Osteocyte (in vitro differentiated cells): ENCODE measurements around the gene HIPK4. TPM values are rescaled to one million over a fixed set of nuclear protein-coding genes. Genes with fewer than 3 reads are reported as not detected.

Source experiments
- DNase-seq: peaks from one replicate; pipeline ENCODE4 v3.0.0; 2021; ENCODE audit warnings: mixed read lengths; ENCODE audit not compliant: unreplicated experiment; ENCODE audit errors: extremely low spot score
- H3K27ac Mint-ChIP-seq: one replicate; pipeline ENCODE4 v1.8.0; 2021; ENCODE audit warnings: mild to moderate bottlenecking, mixed read lengths; ENCODE audit not compliant: unreplicated experiment
- H3K27me3 Mint-ChIP-seq: one replicate; pipeline ENCODE4 v1.8.0; 2021; ENCODE audit warnings: mixed read lengths; ENCODE audit not compliant: unreplicated experiment
- H3K36me3 Mint-ChIP-seq: one replicate; pipeline ENCODE4 v1.8.0; 2021; ENCODE audit warnings: mixed read lengths; ENCODE audit not compliant: unreplicated experiment
- H3K4me1 Mint-ChIP-seq: one replicate; pipeline ENCODE4 v1.8.0; 2021; ENCODE audit warnings: mixed read lengths; ENCODE audit not compliant: unreplicated experiment
- H3K4me3 Mint-ChIP-seq: one replicate; pipeline ENCODE4 v1.8.0; 2021; ENCODE audit warnings: mild to moderate bottlenecking, moderate library complexity, mixed read lengths; ENCODE audit not compliant: unreplicated experiment
- H3K9me3 Mint-ChIP-seq: one replicate; pipeline ENCODE4 v1.8.0; 2021; ENCODE audit warnings: mixed read lengths; ENCODE audit not compliant: unreplicated experiment
- CTCF ChIP-seq: fragments of 200-600 bp; sonication (generic); IDR thresholded peaks from 2 replicates; pipeline ENCODE4 v1.5.0; 2021; ENCODE audit warnings: antibody characterized with exemption, mild to moderate bottlenecking, moderate library complexity
- total RNA-seq: library from RNA; stranded (reverse); gene quantifications from 2 replicates; pipeline ENCODE4 v1.2.1, GENCODE V29; 2021

The HIPK4 gene
- total RNA-seq, 1 donor from 2014 or later: 0.21 TPM

GRCh38 chr19:40400559-40400958 lies 10.6 kb upstream of the HIPK4 start:
- Mint-ChIP-seq H3K36me3 (peaks cover 9% of the 10 kb centered on the region), H3K9me3 (no peaks in the 10 kb centered on the region), H3K27me3 (no peaks in the 10 kb centered on the region), H3K4me3 (no peak overlapping the region), H3K27ac (no peak overlapping the region), H3K4me1 (peaks cover 9% of the 10 kb centered on the region)
- no peak for DNase-seq
- TF ChIP-seq CTCF: no peak

- Mint-ChIP-seq H3K27me3 (no peaks in the 10 kb centered on the region), H3K36me3 (peaks cover 9% of the 10 kb centered on the region), H3K9me3 (no peaks in the 10 kb centered on the region), H3K4me3 (no peak overlapping the region), H3K27ac (no peak overlapping the region), H3K4me1 (peaks cover 9% of the 10 kb centered on the region)
- no peak for DNase-seq
- TF ChIP-seq CTCF: no peak
These were observed 8.6 kb upstream of the HIPK4 start for GRCh38 chr19:40398417-40399131.

DNA sequence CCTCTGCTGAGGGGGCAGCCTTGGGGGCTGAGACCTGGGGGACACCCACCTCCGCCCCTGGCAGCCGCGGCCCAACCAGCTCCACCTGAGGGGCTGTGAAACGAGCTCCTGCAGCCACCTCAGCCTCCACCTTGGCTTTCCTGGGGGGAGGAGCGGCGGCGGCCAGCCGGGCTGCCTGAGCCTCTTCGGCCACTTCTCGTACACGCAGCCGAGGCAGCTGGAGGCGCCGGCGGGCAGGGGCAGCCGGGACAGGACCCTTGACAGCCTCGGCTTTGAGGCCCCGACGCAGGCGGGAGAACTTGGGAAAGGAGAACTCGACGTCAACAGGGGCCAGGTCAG lies 7.6 kb upstream of the HIPK4 start:
- no peak for DNase-seq
- H3K4me1 Mint-ChIP-seq: peaks cover 5% of the 10 kb centered on the region
- no peak for TF ChIP-seq CTCF
- H3K9me3 Mint-ChIP-seq: no peaks in the 10 kb centered on the region
- H3K36me3 Mint-ChIP-seq: peaks cover 9% of the 10 kb centered on the region
- no peak overlapping the region for H3K27ac Mint-ChIP-seq
- no peaks in the 10 kb centered on the region for H3K27me3 Mint-ChIP-seq
- H3K4me3 Mint-ChIP-seq: no peak overlapping the region

- no peak for TF ChIP-seq CTCF
- Mint-ChIP-seq H3K27me3 (no peaks in the 10 kb centered on the region), H3K27ac (no peak overlapping the region), H3K36me3 (peaks cover 9% of the 10 kb centered on the region), H3K4me1 (peaks cover 5% of the 10 kb centered on the region), H3K9me3 (no peaks in the 10 kb centered on the region), H3K4me3 (no peak overlapping the region)
- DNase-seq: no peak
These were observed 7.0 kb upstream of the HIPK4 start for GRCh38 chr19:40396886-40397567.

DNA sequence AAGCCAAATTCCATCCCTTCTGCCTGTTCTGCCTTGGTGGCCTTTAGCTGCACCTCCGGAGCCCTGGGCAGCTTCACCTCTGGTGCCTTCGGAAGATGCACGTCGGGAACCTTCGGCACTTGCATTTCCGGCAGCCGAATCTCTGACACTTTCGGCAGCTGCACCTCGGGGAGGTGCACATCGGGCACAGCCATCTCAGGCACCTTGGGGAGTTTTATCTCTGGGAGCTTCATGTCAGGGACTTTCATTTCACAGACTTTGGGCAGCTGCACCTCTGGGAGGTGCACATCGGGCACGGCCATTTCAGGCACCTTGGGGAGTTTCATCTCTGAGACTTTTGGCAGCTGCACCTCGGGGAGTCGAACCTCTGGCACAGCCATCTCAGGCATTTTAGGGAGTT lies 6.0 kb upstream of the HIPK4 start:
- H3K4me3 Mint-ChIP-seq: no peak overlapping the region
- H3K27ac Mint-ChIP-seq: no peak overlapping the region
- H3K36me3 Mint-ChIP-seq: peaks cover 9% of the 10 kb centered on the region
- no peaks in the 10 kb centered on the region for H3K27me3 Mint-ChIP-seq
- DNase-seq: no peak
- H3K4me1 Mint-ChIP-seq: peaks cover 5% of the 10 kb centered on the region
- H3K9me3 Mint-ChIP-seq: no peaks in the 10 kb centered on the region
- no peak for TF ChIP-seq CTCF
